Sigmoid colon (tissue), 3 donors: ENCODE measurements around the gene WTIP.

ENCODE experiments used
- CTCF ChIP-seq, 4 experiments: fragments of 450-650 bp in 3 of 4; fragments of 200-600 bp in 1 of 4; IDR thresholded peaks; one replicate each; pipeline ENCODE4 v1.5.1; 2016 to 2019; ENCODE audit warnings: antibody characterized with exemption in 4 of 4, mild to moderate bottlenecking in 3 of 4, moderate library complexity in 2 of 4
- POLR2A ChIP-seq, 2 donors: fragments of 450-650 bp; IDR thresholded peaks; one replicate each; pipeline ENCODE4 v1.6.1; 2016; ENCODE audit warnings: antibody characterized with exemption in 2 of 2, mild to moderate bottlenecking in 2 of 2, moderate library complexity in 2 of 2

- TF ChIP-seq CTCF (IDR thresholded peaks at IDR 0.05) (no peak), POLR2A (IDR thresholded peaks at IDR 0.05) (no peak)
Observed at GRCh38 chr19:34459614-34460013, 21.9 kb upstream of the WTIP start.
